A673 (cell line): ENCODE results near the gene ANXA2R. TPM values are rescaled to one million over a fixed set of nuclear protein-coding genes. Genes with fewer than 3 reads are reported as not detected.

ENCODE experiments used
- BruUV-seq: library from RNA; stranded (reverse); fragments of 400-500 nt; replicated peaks from 2 replicates; lab custom pipeline; 2021; lab: Mats Ljungman, UMichigan
- CTCF ChIA-PET: fragments of 300-600 bp; sonication (Branson Sonifier 250); formaldehyde crosslinking; loops from one replicate; lab custom pipeline; 2022; ENCODE audit warnings: antibody characterized with exemption; lab: Charles Lee
- POLR2A ChIA-PET: fragments of 300-600 bp; sonication (Branson Sonifier 250); formaldehyde crosslinking; loops from one replicate; lab custom pipeline; 2022; ENCODE audit warnings: antibody characterized with exemption; ENCODE audit not compliant: low non-redundant PET; lab: Charles Lee
- DNase-seq: peaks from one replicate; pipeline ENCODE4 v3.0.0-alpha.2; 2015; ENCODE audit warnings: low spot score
- H3K27ac ChIP-seq: fragments of 200-600 bp; sonication (generic); 2 replicates; pipeline ENCODE4 v1.5.1; 2016; ENCODE audit warnings: mixed run types, low read depth, mild to moderate bottlenecking, mixed read lengths, antibody characterized with exemption, low read length; ENCODE audit not compliant: poor library complexity, severe bottlenecking
- H3K27me3 ChIP-seq: fragments of 200-600 bp; sonication (generic); replicated peaks from 2 replicates; pipeline ENCODE4 v1.6.1; 2017; ENCODE audit warnings: mixed run types, low read depth, mild to moderate bottlenecking, mixed read lengths, antibody characterized with exemption, low read length; ENCODE audit not compliant: insufficient read depth, poor library complexity
- H3K36me3 ChIP-seq: fragments of 200-600 bp; sonication (generic); 2 replicates; pipeline ENCODE4 v1.6.1; 2016; ENCODE audit warnings: mixed run types, mild to moderate bottlenecking, mixed read lengths, antibody characterized with exemption, low read length; ENCODE audit not compliant: insufficient read depth, poor library complexity, severe bottlenecking
- H3K4me1 ChIP-seq: fragments of 200-600 bp; sonication (generic); 2 replicates; pipeline ENCODE4 v1.6.1; 2017; ENCODE audit warnings: mixed run types, mild to moderate bottlenecking, mixed read lengths, antibody characterized with exemption, low read length; ENCODE audit not compliant: insufficient read depth, poor library complexity, severe bottlenecking
- H3K4me3 ChIP-seq: fragments of 200-600 bp; sonication (generic); 2 replicates; pipeline ENCODE4 v1.5.1; 2016; ENCODE audit warnings: low read depth, mixed run types, mild to moderate bottlenecking, mixed read lengths, low read length; ENCODE audit not compliant: poor library complexity, severe bottlenecking
- H3K9me3 ChIP-seq: fragments of 200-600 bp; sonication (generic); 2 replicates; pipeline ENCODE4 v1.6.1; 2016; ENCODE audit warnings: mixed run types, low read depth, mild to moderate bottlenecking, mixed read lengths, antibody characterized with exemption, low read length; ENCODE audit not compliant: poor library complexity, severe bottlenecking
- EZH2 ChIP-seq: fragments of 200-600 bp; sonication (generic); IDR thresholded peaks from 2 replicates; pipeline ENCODE4 v1.6.1; 2017; ENCODE audit warnings: borderline replicate concordance, low read depth, mild to moderate bottlenecking, mixed read lengths, antibody characterized with exemption, low read length; ENCODE audit not compliant: poor library complexity, severe bottlenecking
- intact Hi-C: fragments of 100-400 bp; cut with micrococcal nuclease; formaldehyde crosslinking; loops from one replicate; pipeline ENCODE4 v1.10.0; 2022; ENCODE audit not compliant: unreplicated experiment
- total RNA-seq: library from RNA; stranded (reverse); gene quantifications from 2 replicates; pipeline ENCODE4 v1.2.3, GENCODE V29; 2021
- TF ChIP-seq, protein P1 (sequence below): fragments of 300-800, 200-600 bp; sonication (generic); conservative IDR thresholded peaks from 2 replicates; pipeline ENCODE4 v1.5.1; 2017; ENCODE audit warnings: low read depth, mild to moderate bottlenecking, antibody characterized with exemption, low read length, moderate library complexity, mixed read lengths

Gene ANXA2R
- total RNA-seq, 1 experiment from 2014 or later = 1.4 TPM

DNA sequence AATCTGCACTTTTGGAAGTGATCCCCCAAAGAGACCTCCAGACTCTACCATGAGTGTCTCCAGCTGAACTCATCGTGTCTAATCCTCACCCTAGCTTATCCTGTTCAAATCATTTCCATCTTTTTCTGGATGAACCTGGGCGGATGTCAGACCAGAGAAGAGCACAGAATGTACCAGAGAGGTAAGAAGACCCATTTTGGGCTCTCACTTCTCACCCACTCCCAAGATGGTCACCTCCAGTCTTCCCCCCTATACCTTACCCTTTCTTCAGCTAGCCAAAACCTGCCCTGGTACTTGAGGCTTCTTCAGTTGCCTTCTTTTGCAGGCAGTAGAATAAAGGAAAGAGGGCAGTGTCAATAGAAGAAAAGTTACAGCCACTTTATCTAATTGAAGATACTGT, 27.9 kb upstream of the ANXA2R start:
- Histone ChIP-seq H3K4me3 (peak overlapping the region; percentile 74), H3K27me3 (no peaks in the 10 kb centered on the region), H3K4me1 (peaks cover 24% of the 10 kb centered on the region), H3K27ac (peak overlapping the region; percentile 95), H3K36me3 (peaks cover 10% of the 10 kb centered on the region), H3K9me3 (no peaks in the 10 kb centered on the region)
- DNase-seq = no peak
- TF ChIP-seq, protein P1, sequence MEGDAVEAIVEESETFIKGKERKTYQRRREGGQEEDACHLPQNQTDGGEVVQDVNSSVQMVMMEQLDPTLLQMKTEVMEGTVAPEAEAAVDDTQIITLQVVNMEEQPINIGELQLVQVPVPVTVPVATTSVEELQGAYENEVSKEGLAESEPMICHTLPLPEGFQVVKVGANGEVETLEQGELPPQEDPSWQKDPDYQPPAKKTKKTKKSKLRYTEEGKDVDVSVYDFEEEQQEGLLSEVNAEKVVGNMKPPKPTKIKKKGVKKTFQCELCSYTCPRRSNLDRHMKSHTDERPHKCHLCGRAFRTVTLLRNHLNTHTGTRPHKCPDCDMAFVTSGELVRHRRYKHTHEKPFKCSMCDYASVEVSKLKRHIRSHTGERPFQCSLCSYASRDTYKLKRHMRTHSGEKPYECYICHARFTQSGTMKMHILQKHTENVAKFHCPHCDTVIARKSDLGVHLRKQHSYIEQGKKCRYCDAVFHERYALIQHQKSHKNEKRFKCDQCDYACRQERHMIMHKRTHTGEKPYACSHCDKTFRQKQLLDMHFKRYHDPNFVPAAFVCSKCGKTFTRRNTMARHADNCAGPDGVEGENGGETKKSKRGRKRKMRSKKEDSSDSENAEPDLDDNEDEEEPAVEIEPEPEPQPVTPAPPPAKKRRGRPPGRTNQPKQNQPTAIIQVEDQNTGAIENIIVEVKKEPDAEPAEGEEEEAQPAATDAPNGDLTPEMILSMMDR = no peak
- no peak for TF ChIP-seq EZH2
- BruUV-seq = TSS peak; percentile 13
- ChIA-PET POLR2A (no interaction called here), CTCF (no interaction called here)
- intact Hi-C loops = loop anchor here (5.0 to 10.0 kb wide), 2 partner anchors 39 to 237 kb away; no protein-coding TSS in a partner anchor

GRCh38 chr5:43066799-43067741, 27.0 kb upstream of the ANXA2R start:
- H3K4me3 ChIP-seq = peak overlapping the region; percentile 74
- BruUV-seq = no TSS peak
- ChIA-PET POLR2A (no interaction called here), CTCF (interaction anchor here (0.6 kb wide), 1 partner anchor 117 kb away, joined by 4 read pairs; no protein-coding TSS in a partner anchor)
- peaks cover 24% of the 10 kb centered on the region for H3K4me1 ChIP-seq
- H3K27ac ChIP-seq = peak overlapping the region; percentile 95
- H3K9me3 ChIP-seq = no peaks in the 10 kb centered on the region
- intact Hi-C loops = loop anchor here (2.0 to 10.0 kb wide), 3 partner anchors 40 to 238 kb away; no protein-coding TSS in a partner anchor
- TF ChIP-seq EZH2 = no peak
- TF ChIP-seq, protein P1 = no peak
- no peaks in the 10 kb centered on the region for H3K27me3 ChIP-seq
- H3K36me3 ChIP-seq = peaks cover 10% of the 10 kb centered on the region
- peak; percentile 93 for DNase-seq

GRCh38 chr5:43065948-43066798, 26.1 kb upstream of the ANXA2R start:
- TF ChIP-seq, protein P1 = no peak
- TF ChIP-seq EZH2 = no peak
- intact Hi-C loops = loop anchor here (2.0 to 10.0 kb wide), 4 partner anchors 41 to 239 kb away; no protein-coding TSS in a partner anchor
- H3K9me3 ChIP-seq = no peaks in the 10 kb centered on the region
- peaks cover 7% of the 10 kb centered on the region for H3K36me3 ChIP-seq
- peak overlapping the region; percentile 95 for H3K27ac ChIP-seq
- H3K4me3 ChIP-seq = peak overlapping the region; percentile 74
- peaks cover 24% of the 10 kb centered on the region for H3K4me1 ChIP-seq
- CTCF ChIA-PET = no interaction called here
- POLR2A ChIA-PET = no interaction called here
- DNase-seq = peak; percentile 83
- no TSS peak for BruUV-seq
- no peaks in the 10 kb centered on the region for H3K27me3 ChIP-seq
